GM03348 (cell line): ENCODE measurements around the gene SLC16A5.

Experiments
- DNase-seq: peaks from one replicate; pipeline ENCODE4 v3.0.0; 2012; ENCODE audit warnings: low spot score

Gene SLC16A5

GRCh38 chr17:75086496-75087181, 1.1 kb upstream of the SLC16A5 start:
- no peak for DNase-seq

GRCh38 chr17:75087182-75087557, 584 bp upstream of the SLC16A5 start:
- no peak for DNase-seq

GRCh38 chr17:75088465-75089417, 987 bp downstream of the SLC16A5 start:
- peak; percentile 44 for DNase-seq

GRCh38 chr17:75090871-75091854, 3.4 kb downstream of the SLC16A5 start:
- DNase-seq: no peak

- DNase-seq: no peak
These were observed 4.1 kb downstream of the SLC16A5 start for GRCh38 chr17:75091855-75092327.

GRCh38 chr17:75093548-75094158, 5.9 kb downstream of the SLC16A5 start:
- no peak for DNase-seq

- DNase-seq: no peak
These were observed 7.2 kb downstream of the SLC16A5 start for GRCh38 chr17:75094871-75095399.

GRCh38 chr17:75096082-75096625, 8.4 kb downstream of the SLC16A5 start:
- DNase-seq: peak; percentile 82

GRCh38 chr17:75097865-75098264, 10.1 kb downstream of the SLC16A5 start:
- no peak for DNase-seq

GRCh38 chr17:75098861-75099260, 11.1 kb downstream of the SLC16A5 start:
- DNase-seq: no peak

GRCh38 chr17:75099881-75100595, 12.3 kb downstream of the SLC16A5 start:
- DNase-seq: no peak

- DNase-seq: no peak
These were observed 14.6 kb downstream of the SLC16A5 start for GRCh38 chr17:75102385-75102821.

- no peak for DNase-seq
These were observed 16.1 kb downstream of the SLC16A5 start for GRCh38 chr17:75103601-75104554.

- DNase-seq: peak; percentile 74
These were observed 17.6 kb downstream of the SLC16A5 start for GRCh38 chr17:75105126-75106080.

- DNase-seq: no peak
These were observed 20.4 kb downstream of the SLC16A5 start for GRCh38 chr17:75108193-75108592.

- DNase-seq: no peak
These were observed 21.3 kb downstream of the SLC16A5 start for GRCh38 chr17:75109046-75109406.

GRCh38 chr17:75109407-75110233, 21.9 kb downstream of the SLC16A5 start, which contains the start of gene ARMC7:
Gene ARMC7 (plus strand): TSS chr17:75109969. CDS start chr17:75110289, 320 bp downstream.
- DNase-seq: peak; percentile 98
